HCT116 (cell line): Measurements from ENCODE around the gene SLC25A36. TPM values are rescaled to one million over a fixed set of nuclear protein-coding genes. Genes with fewer than 3 reads are reported as not detected.

Experiments
- ATAC-seq: fragments of 200-7000 bp; cut with Tn5 transposase; 2 replicates; pipeline ENCODE4 v1.9.1; 2020; ENCODE audit warnings: mild to moderate bottlenecking, moderate library complexity
- BruUV-seq: library from RNA; stranded (reverse); fragments of 400-500 nt; replicated peaks from 2 replicates; lab custom pipeline; 2021; lab: Mats Ljungman, UMichigan
- CTCF ChIA-PET: fragments of 300-600 bp; sonication (Branson Sonifier 250); formaldehyde crosslinking; loops from one replicate; lab custom pipeline; 2021; ENCODE audit warnings: antibody characterized with exemption; lab: Charles Lee
- POLR2A ChIA-PET: fragments of 300-600, 350-600 bp; sonication (Branson Sonifier 250); formaldehyde crosslinking; loops from one replicate; lab custom pipeline; 2021; ENCODE audit warnings: antibody characterized with exemption; lab: Charles Lee
- RAD21 ChIA-PET, 2 experiments: fragments of 300-600 bp; sonication (Branson Sonifier 250); formaldehyde crosslinking; loops; one replicate each; lab custom pipeline; 2023; ENCODE audit warnings: low total read pairs in 2 of 2; ENCODE audit not compliant: uncharacterized antibody in 2 of 2, unreplicated experiment in 2 of 2, low non-redundant PET in 1 of 2; lab: Charles Lee
- DNase-seq: peaks from one replicate; pipeline ENCODE4 v3.0.0-alpha.2; 2010; ENCODE audit warnings: low read depth, low spot score
- H2AFZ ChIP-seq: fragments of 200-600 bp; shearing (Covaris generic), sonication (generic); 2 replicates; pipeline ENCODE4 v1.6.1; 2017; ENCODE audit warnings: low read depth, mixed run types, mixed read lengths, antibody characterized with exemption, low read length; ENCODE audit not compliant: poor library complexity, severe bottlenecking
- H3K27ac ChIP-seq: 2 replicates; pipeline ENCODE4 v1.5.1; 2012; ENCODE audit warnings: low read depth, low read length
- H3K27me3 ChIP-seq: fragments of 200-600 bp; sonication (generic); 2 replicates; pipeline ENCODE4 v1.6.1; 2016; ENCODE audit warnings: mixed run types, low read length, mixed read lengths; ENCODE audit not compliant: insufficient read depth
- H3K36me3 ChIP-seq, 2 experiments: fragments of 200-500 bp in 1 of 2; fragments of 200-600 bp in 1 of 2; sonication (Bioruptor generic) in 1 of 2; sonication (generic) in 1 of 2; 2 replicates each; pipeline versions ENCODE4 v1.5.1 to v1.6.1; 2014 to 2016; ENCODE audit warnings: low read length in 2 of 2, inconsistent platforms in 1 of 2, mixed read lengths in 1 of 2, mixed run types in 1 of 2; ENCODE audit not compliant: insufficient read depth in 2 of 2, control insufficient read depth in 1 of 2
- H3K4me1 ChIP-seq, 2 experiments: fragments of 200-600 bp in 1 of 2; sonication (generic) in 1 of 2; 2 replicates each; pipeline versions ENCODE4 v1.5.1 to v1.6.1; 2012 to 2017; ENCODE audit warnings: low read length in 2 of 2, inconsistent platforms in 1 of 2, mild to moderate bottlenecking in 1 of 2, mixed read lengths in 1 of 2, mixed run types in 1 of 2, moderate library complexity in 1 of 2; ENCODE audit not compliant: insufficient read depth in 2 of 2, control insufficient read depth in 1 of 2
- H3K4me2 ChIP-seq: fragments of 200-600 bp; sonication (generic); 2 replicates; pipeline ENCODE4 v1.6.1; 2017; ENCODE audit warnings: mixed run types, low read length, mixed read lengths
- H3K4me3 ChIP-seq, 2 experiments: fragments of 200-600 bp in 1 of 2; sonication (generic) in 1 of 2; replicated peaks in 1 of 2; 2 replicates each; pipeline ENCODE4 v1.5.1; 2011 to 2016; ENCODE audit warnings: low read length in 2 of 2, control low read depth in 1 of 2, low read depth in 1 of 2, mild to moderate bottlenecking in 1 of 2, mixed read lengths in 1 of 2, mixed run types in 1 of 2
- H3K79me2 ChIP-seq: fragments of 200-600 bp; sonication (generic); 2 replicates; pipeline ENCODE4 v1.6.1; 2017; ENCODE audit warnings: mild to moderate bottlenecking, mixed run types, low read length, moderate library complexity, mixed read lengths; ENCODE audit not compliant: insufficient read depth
- H3K9ac ChIP-seq: fragments of 200-600 bp; sonication (generic); 2 replicates; pipeline ENCODE4 v1.6.1; 2016; ENCODE audit warnings: low read length, mixed read lengths
- H3K9me2 ChIP-seq: fragments of 200-600 bp; sonication (generic), shearing (Covaris generic); 2 replicates; pipeline ENCODE4 v1.6.1; 2017; ENCODE audit warnings: mixed run types, mild to moderate bottlenecking, moderate library complexity; ENCODE audit not compliant: insufficient read depth
- H3K9me3 ChIP-seq, 2 experiments: fragments of 200-500 bp in 1 of 2; fragments of 200-600 bp in 1 of 2; sonication (Bioruptor generic) in 1 of 2; sonication (generic) in 1 of 2; 2 replicates each; pipeline ENCODE4 v1.6.1; 2014 to 2017; ENCODE audit warnings: low read length in 2 of 2, mixed read lengths in 2 of 2, inconsistent platforms in 1 of 2, low read depth in 1 of 2, mild to moderate bottlenecking in 1 of 2, mixed run types in 1 of 2, moderate library complexity in 1 of 2; ENCODE audit not compliant: control insufficient read depth in 1 of 2, insufficient read depth in 1 of 2
- H4K20me1 ChIP-seq: fragments of 200-600 bp; sonication (generic), shearing (Covaris generic); 2 replicates; pipeline ENCODE4 v1.6.1; 2017; ENCODE audit warnings: mixed run types, mild to moderate bottlenecking, moderate library complexity; ENCODE audit not compliant: insufficient read depth
- ELF1 ChIP-seq: IDR thresholded peaks from 2 replicates; pipeline ENCODE4 v1.6.1; 2012; ENCODE audit warnings: low read depth, borderline replicate concordance
- EZH2 ChIP-seq: fragments of 200-600 bp; sonication (generic); IDR thresholded peaks from 2 replicates; pipeline ENCODE4 v1.6.1; 2017; ENCODE audit warnings: antibody characterized with exemption, mixed run types
- RAD21 ChIP-seq: IDR thresholded peaks from 2 replicates; pipeline ENCODE4 v1.6.1; 2012; ENCODE audit warnings: low read depth, mild to moderate bottlenecking
- TCF7L2 ChIP-seq: IDR thresholded peaks from 2 replicates; pipeline ENCODE4 v1.7.0; 2011; ENCODE audit warnings: borderline replicate concordance, inconsistent platforms; ENCODE audit not compliant: insufficient read depth, insufficient read length; ENCODE audit errors: extremely low read depth
- YY1 ChIP-seq: IDR thresholded peaks from 2 replicates; pipeline ENCODE4 v1.6.1; 2011; ENCODE audit warnings: low read length, low read depth, moderate library complexity, mild to moderate bottlenecking; ENCODE audit not compliant: insufficient replicate concordance; ENCODE audit errors: extremely low read depth
- ZFX ChIP-seq: fragments of 450-650 bp; IDR thresholded peaks from 2 replicates; pipeline ENCODE4 v1.6.1; 2017
- intact Hi-C: fragments of 100-400 bp; cut with micrococcal nuclease; formaldehyde crosslinking; loops from 2 replicates; pipeline ENCODE4 v1.10.0; 2022
- total RNA-seq: library from RNA; stranded (reverse); gene quantifications from one replicate; pipeline ENCODE4 v1.2.1, GENCODE V29; 2021; ENCODE audit not compliant: unreplicated experiment
- TF ChIP-seq, protein P1 (sequence below): IDR thresholded peaks from 2 replicates; pipeline ENCODE4 v1.6.1; 2012; ENCODE audit warnings: low read depth
- TF ChIP-seq, protein P2 (sequence below): IDR thresholded peaks from 2 replicates; pipeline ENCODE4 v1.6.1; 2012

The SLC25A36 gene
- total RNA-seq, 1 experiment from 2014 or later: 81.2 TPM

DNA sequence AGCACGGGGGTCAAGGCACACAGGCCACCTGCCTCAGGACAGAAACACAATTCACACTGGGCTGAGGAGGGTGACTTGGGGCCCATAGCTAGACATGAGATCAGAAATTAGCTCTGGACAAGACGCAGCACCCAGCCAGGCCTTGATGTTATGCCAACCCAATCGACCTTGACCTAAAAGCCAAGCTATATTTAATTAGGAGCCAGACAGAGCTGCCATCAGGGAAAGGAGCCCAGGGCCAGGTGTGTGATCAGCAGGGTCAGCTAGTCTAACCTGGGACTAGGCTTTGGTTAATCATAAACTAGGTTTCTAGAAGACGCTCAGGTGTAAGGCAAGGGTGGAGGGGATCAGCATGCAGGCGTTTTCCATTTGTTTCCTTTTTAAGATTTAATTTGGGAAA, 23.9 kb upstream of the SLC25A36 start (continued):
- TF ChIP-seq, protein P1, sequence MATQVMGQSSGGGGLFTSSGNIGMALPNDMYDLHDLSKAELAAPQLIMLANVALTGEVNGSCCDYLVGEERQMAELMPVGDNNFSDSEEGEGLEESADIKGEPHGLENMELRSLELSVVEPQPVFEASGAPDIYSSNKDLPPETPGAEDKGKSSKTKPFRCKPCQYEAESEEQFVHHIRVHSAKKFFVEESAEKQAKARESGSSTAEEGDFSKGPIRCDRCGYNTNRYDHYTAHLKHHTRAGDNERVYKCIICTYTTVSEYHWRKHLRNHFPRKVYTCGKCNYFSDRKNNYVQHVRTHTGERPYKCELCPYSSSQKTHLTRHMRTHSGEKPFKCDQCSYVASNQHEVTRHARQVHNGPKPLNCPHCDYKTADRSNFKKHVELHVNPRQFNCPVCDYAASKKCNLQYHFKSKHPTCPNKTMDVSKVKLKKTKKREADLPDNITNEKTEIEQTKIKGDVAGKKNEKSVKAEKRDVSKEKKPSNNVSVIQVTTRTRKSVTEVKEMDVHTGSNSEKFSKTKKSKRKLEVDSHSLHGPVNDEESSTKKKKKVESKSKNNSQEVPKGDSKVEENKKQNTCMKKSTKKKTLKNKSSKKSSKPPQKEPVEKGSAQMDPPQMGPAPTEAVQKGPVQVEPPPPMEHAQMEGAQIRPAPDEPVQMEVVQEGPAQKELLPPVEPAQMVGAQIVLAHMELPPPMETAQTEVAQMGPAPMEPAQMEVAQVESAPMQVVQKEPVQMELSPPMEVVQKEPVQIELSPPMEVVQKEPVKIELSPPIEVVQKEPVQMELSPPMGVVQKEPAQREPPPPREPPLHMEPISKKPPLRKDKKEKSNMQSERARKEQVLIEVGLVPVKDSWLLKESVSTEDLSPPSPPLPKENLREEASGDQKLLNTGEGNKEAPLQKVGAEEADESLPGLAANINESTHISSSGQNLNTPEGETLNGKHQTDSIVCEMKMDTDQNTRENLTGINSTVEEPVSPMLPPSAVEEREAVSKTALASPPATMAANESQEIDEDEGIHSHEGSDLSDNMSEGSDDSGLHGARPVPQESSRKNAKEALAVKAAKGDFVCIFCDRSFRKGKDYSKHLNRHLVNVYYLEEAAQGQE: no peak
- TF ChIP-seq ZFX (no peak), TCF7L2 (no peak), ELF1 (no peak), EZH2 (no peak)

DNA sequence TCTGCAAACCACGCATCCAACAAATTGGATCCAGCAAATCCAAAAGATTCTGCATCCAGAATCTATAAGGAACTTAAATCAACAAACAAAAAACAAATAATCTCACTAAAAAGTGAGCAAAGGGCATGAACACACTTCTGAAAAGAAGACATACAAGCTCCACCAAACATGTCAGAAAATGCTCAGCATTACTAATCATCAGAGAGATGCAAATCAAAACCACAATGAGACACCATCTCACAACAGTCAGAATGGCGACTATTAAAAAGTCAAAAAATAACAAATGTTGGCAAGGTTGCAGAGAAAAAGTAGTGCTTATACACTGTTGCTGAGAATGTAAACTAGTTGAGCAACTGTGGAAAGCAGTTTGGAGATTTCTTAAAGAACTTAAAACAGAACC, 21.6 kb upstream of the SLC25A36 start:
- no peak overlapping the region for H2AFZ ChIP-seq
- no peaks in the 10 kb centered on the region for H3K9me2 ChIP-seq
- H3K9me3 ChIP-seq: no peaks in the 10 kb centered on the region
- H3K4me1 ChIP-seq: no peaks in the 10 kb centered on the region
- no peak overlapping the region for H3K4me3 ChIP-seq
- POLR2A ChIA-PET: no interaction called here
- RAD21 ChIA-PET: no interaction called here
- DNase-seq (no peak), ATAC-seq (no peak)
- H3K4me2 ChIP-seq: no peak overlapping the region
- no peak overlapping the region for H3K27ac ChIP-seq
- no peaks in the 10 kb centered on the region for H3K36me3 ChIP-seq
- H3K9ac ChIP-seq: no peak overlapping the region
- no peaks in the 10 kb centered on the region for H3K79me2 ChIP-seq
- CTCF ChIA-PET: no interaction called here
- no peaks in the 10 kb centered on the region for H4K20me1 ChIP-seq
- BruUV-seq: no TSS peak
- H3K27me3 ChIP-seq: peaks cover 20% of the 10 kb centered on the region; the same call in 1 of the 2 replicates
- intact Hi-C loops: no loop called here
- TF ChIP-seq YY1 (no peak), RAD21 (no peak), ELF1 (no peak)
- TF ChIP-seq, protein P2, sequence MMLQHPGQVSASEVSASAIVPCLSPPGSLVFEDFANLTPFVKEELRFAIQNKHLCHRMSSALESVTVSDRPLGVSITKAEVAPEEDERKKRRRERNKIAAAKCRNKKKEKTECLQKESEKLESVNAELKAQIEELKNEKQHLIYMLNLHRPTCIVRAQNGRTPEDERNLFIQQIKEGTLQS: no peak
- TF ChIP-seq, all 23 proteins: peak for 0
